Measurements from ENCODE around the gene GRIP2.

The GRIP2 gene

GRCh38 chr3:14547693-14548092 lies 7.6 kb upstream of the GRIP2 start:
- no peak for TF ChIP-seq POLR2AphosphoS5 (IDR thresholded peaks at IDR 0.05; ENCODE audit: low read depth, low read length)
- no peak for TF ChIP-seq TAF1 (IDR thresholded peaks at IDR 0.05; ENCODE audit: borderline replicate concordance, insufficient read depth, low read length)
- TF ChIP-seq FOXP2 (optimal IDR thresholded peaks at IDR 0.05; ENCODE audit: borderline replicate concordance, extremely low read depth, extremely low read length, insufficient read depth), result no peak

GRCh38 chr3:14546041-14546440 lies 5.9 kb upstream of the GRIP2 start:
- TF ChIP-seq SIN3A (IDR thresholded peaks at IDR 0.05; ENCODE audit: borderline replicate concordance, insufficient read depth, low read length) (no peak), REST (IDR thresholded peaks at IDR 0.05; ENCODE audit: insufficient read depth in 1 of 2, low read depth in 2 of 2, low read length in 2 of 2) (no peak), TAF1 (IDR thresholded peaks at IDR 0.05; ENCODE audit: borderline replicate concordance, insufficient read depth, low read length) (no peak), FOXP2 (optimal IDR thresholded peaks at IDR 0.05; ENCODE audit: borderline replicate concordance, extremely low read depth, extremely low read length, insufficient read depth) (no peak), POLR2AphosphoS5 (IDR thresholded peaks at IDR 0.05; ENCODE audit: low read depth, low read length) (no peak)

- TF ChIP-seq FOXP2 (optimal IDR thresholded peaks at IDR 0.05; ENCODE audit: borderline replicate concordance, extremely low read depth, extremely low read length, insufficient read depth) (no peak), SIN3A (IDR thresholded peaks at IDR 0.05; ENCODE audit: borderline replicate concordance, insufficient read depth, low read length) (no peak), REST (IDR thresholded peaks at IDR 0.05; ENCODE audit: insufficient read depth in 1 of 2, low read depth in 2 of 2, low read length in 2 of 2) (no peak), TAF1 (IDR thresholded peaks at IDR 0.05; ENCODE audit: borderline replicate concordance, insufficient read depth, low read length) (no peak), POLR2AphosphoS5 (IDR thresholded peaks at IDR 0.05; ENCODE audit: low read depth, low read length) (no peak)
Measured at GRCh38 chr3:14545251-14545635, 5.1 kb upstream of the GRIP2 start.

- no peak for TF ChIP-seq POLR2AphosphoS5 (IDR thresholded peaks at IDR 0.05; ENCODE audit: low read depth, low read length)
- TF ChIP-seq FOXP2 (optimal IDR thresholded peaks at IDR 0.05; ENCODE audit: borderline replicate concordance, extremely low read depth, extremely low read length, insufficient read depth), result no peak
- TF ChIP-seq SIN3A (IDR thresholded peaks at IDR 0.05; ENCODE audit: borderline replicate concordance, insufficient read depth, low read length), result no peak
- TF ChIP-seq REST (IDR thresholded peaks at IDR 0.05; ENCODE audit: insufficient read depth in 1 of 2, low read depth in 2 of 2, low read length in 2 of 2), result no peak
- TF ChIP-seq TAF1 (IDR thresholded peaks at IDR 0.05; ENCODE audit: borderline replicate concordance, insufficient read depth, low read length), result no peak
Measured at GRCh38 chr3:14544282-14545250, 4.4 kb upstream of the GRIP2 start.

GRCh38 chr3:14543446-14543845 lies 3.3 kb upstream of the GRIP2 start:
- TF ChIP-seq SIN3A (IDR thresholded peaks at IDR 0.05; ENCODE audit: borderline replicate concordance, insufficient read depth, low read length), result no peak
- no peak for TF ChIP-seq POLR2AphosphoS5 (IDR thresholded peaks at IDR 0.05; ENCODE audit: low read depth, low read length)

- TF ChIP-seq FOXP2 (optimal IDR thresholded peaks at IDR 0.05; ENCODE audit: borderline replicate concordance, extremely low read depth, extremely low read length, insufficient read depth) (no peak), REST (IDR thresholded peaks at IDR 0.05; ENCODE audit: insufficient read depth in 1 of 2, low read depth in 2 of 2, low read length in 2 of 2) (no peak), TAF1 (IDR thresholded peaks at IDR 0.05; ENCODE audit: borderline replicate concordance, insufficient read depth, low read length) (no peak), SIN3A (IDR thresholded peaks at IDR 0.05; ENCODE audit: borderline replicate concordance, insufficient read depth, low read length) (no peak), POLR2AphosphoS5 (IDR thresholded peaks at IDR 0.05; ENCODE audit: low read depth, low read length) (no peak)
Measured at GRCh38 chr3:14542656-14543055, 2.5 kb upstream of the GRIP2 start.

All from PFSK-1 (cell line).